Measurements from ENCODE around the gene HTR4.

DNA sequence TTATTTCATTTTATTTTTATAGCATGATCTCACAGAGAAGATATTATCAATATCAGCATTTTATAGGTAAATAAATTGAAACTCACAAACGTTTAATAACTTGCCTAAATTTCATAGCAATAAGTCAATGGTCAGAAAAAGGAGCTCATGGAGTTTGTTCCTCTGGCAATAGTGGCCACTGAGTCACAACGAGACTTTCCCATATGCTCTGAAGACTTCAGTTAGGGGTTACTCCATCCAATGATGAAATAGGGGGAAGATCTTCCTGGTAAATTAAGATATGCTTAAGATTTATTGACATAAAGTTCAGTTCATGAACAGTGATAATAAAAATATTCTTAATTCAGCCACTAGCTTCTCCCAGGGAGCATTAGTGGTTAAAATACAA lies 43.5 kb upstream of the HTR4 start:
- TF ChIP-seq, protein P1, sequence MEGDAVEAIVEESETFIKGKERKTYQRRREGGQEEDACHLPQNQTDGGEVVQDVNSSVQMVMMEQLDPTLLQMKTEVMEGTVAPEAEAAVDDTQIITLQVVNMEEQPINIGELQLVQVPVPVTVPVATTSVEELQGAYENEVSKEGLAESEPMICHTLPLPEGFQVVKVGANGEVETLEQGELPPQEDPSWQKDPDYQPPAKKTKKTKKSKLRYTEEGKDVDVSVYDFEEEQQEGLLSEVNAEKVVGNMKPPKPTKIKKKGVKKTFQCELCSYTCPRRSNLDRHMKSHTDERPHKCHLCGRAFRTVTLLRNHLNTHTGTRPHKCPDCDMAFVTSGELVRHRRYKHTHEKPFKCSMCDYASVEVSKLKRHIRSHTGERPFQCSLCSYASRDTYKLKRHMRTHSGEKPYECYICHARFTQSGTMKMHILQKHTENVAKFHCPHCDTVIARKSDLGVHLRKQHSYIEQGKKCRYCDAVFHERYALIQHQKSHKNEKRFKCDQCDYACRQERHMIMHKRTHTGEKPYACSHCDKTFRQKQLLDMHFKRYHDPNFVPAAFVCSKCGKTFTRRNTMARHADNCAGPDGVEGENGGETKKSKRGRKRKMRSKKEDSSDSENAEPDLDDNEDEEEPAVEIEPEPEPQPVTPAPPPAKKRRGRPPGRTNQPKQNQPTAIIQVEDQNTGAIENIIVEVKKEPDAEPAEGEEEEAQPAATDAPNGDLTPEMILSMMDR (conservative IDR thresholded peaks at IDR 0.05; ENCODE audit: low read depth, low read length), result no peak
- TF ChIP-seq RAD21 (IDR thresholded peaks at IDR 0.05; ENCODE audit: low read length), result no peak
- TF ChIP-seq MAZ (IDR thresholded peaks at IDR 0.05; ENCODE audit: borderline replicate concordance, low read depth, low read length), result no peak
- no peak for TF ChIP-seq SMC3 (IDR thresholded peaks at IDR 0.05; ENCODE audit: low read depth, low read length)
- no peak for TF ChIP-seq POLR2A (IDR thresholded peaks at IDR 0.05; ENCODE audit: low read depth, low read length)
- TF ChIP-seq CHD1 (IDR thresholded peaks at IDR 0.05; ENCODE audit: low read depth, low read length), result no peak
- TF ChIP-seq CEBPB (IDR thresholded peaks at IDR 0.05; ENCODE audit: low read depth, low read length), result no peak

Data from IMR-90 (cell line).